ENCODE results near the gene USP49. TPM values are rescaled to one million over a fixed set of nuclear protein-coding genes. Genes with fewer than 3 reads are reported as not detected.

USP49 gene
- total and polyA plus RNA-seq, 2 of the 13 experiments (the other 11 are each of a cell fraction or from before 2014, with no cell fraction given) = 2.9 to 4.3 TPM

GRCh38 chr6:41920921-41921711 lies 25.9 kb upstream of the USP49 start, which contains the start of the genes BYSL and MED20 (continued):
- TF ChIP-seq BCLAF1 (IDR thresholded peaks at IDR 0.05) (no peak), ASH2L (IDR thresholded peaks at IDR 0.05; ENCODE audit: insufficient read length, low read depth, low read length) (peak; percentile 99), DNMT1 (CRISPR knock-in tag; IDR thresholded peaks at IDR 0.05) (no peak; the same call in 1 of the 2 replicates), POLR2G (IDR thresholded peaks at IDR 0.05; ENCODE audit: low read depth, low read length) (peak; percentile 93), ZKSCAN8 (CRISPR knock-in tag; IDR thresholded peaks at IDR 0.05; ENCODE audit: borderline replicate concordance) (peak; percentile 28; the same call in 1 of the 2 replicates), GMEB1 (CRISPR knock-in tag; IDR thresholded peaks at IDR 0.05; ENCODE audit: borderline replicate concordance) (peak; percentile 81), TMF1 (CRISPR knock-in tag; IDR thresholded peaks at IDR 0.05; ENCODE audit: low read depth) (peak; percentile 94; the same call in 1 of the 2 replicates), ZNF337 (CRISPR knock-in tag; IDR thresholded peaks at IDR 0.05; ENCODE audit: borderline replicate concordance, low read depth) (0 out of 2 replicates have a peak, but pooled peaks have one; percentile 78), KAT8 (CRISPR knock-in tag; IDR thresholded peaks at IDR 0.05) (peak; percentile 99), PHF8 (CRISPR knock-in tag; IDR thresholded peaks at IDR 0.05) (peak; percentile 92), BRF2 (CRISPR knock-in tag; IDR thresholded peaks at IDR 0.05) (peak; percentile 85; the same call in 1 of the 2 replicates), NRL (CRISPR knock-in tag; IDR thresholded peaks at IDR 0.05; ENCODE audit: borderline replicate concordance) (peak; percentile 94; the same call in 1 of the 2 replicates), E2F2 (CRISPR knock-in tag; IDR thresholded peaks at IDR 0.05; ENCODE audit: borderline replicate concordance) (no peak), MXI1 (IDR thresholded peaks at IDR 0.05; ENCODE audit: borderline replicate concordance, low read depth, low read length) (peak; percentile 93; the same call in 2 of the 3 replicates), SUZ12 (IDR thresholded peaks at IDR 0.05; ENCODE audit: low read depth, low read length) (no peak), ZSCAN21 (CRISPR knock-in tag; IDR thresholded peaks at IDR 0.05; ENCODE audit: borderline replicate concordance) (peak; percentile 30; the same call in 1 of the 2 replicates), MXD4 (CRISPR knock-in tag; IDR thresholded peaks at IDR 0.05) (peak; percentile 97), CREBL2 (CRISPR knock-in tag; IDR thresholded peaks at IDR 0.05; ENCODE audit: borderline replicate concordance) (no peak), RXRA (CRISPR knock-in tag; IDR thresholded peaks at IDR 0.05) (peak; percentile 46; the same call in 1 of the 2 replicates), ATRX (CRISPR knock-in tag; IDR thresholded peaks at IDR 0.05; ENCODE audit: borderline replicate concordance) (no peak), PLRG1 (conservative IDR thresholded peaks at IDR 0.05) (no peak), ZNF644 (CRISPR knock-in tag; IDR thresholded peaks at IDR 0.05; ENCODE audit: low read depth) (no peak), PAF1 (CRISPR knock-in tag; IDR thresholded peaks at IDR 0.05) (no peak)
